ENCODE measurements around the gene NKX2-2. TPM values are rescaled to one million over a fixed set of nuclear protein-coding genes. Genes with fewer than 3 reads are reported as not detected.
A peak's percentile ranks its signal among the peaks of the same experiment; 100 is the strongest.

The NKX2-2 gene
- polyA plus RNA-seq, 4 donors: 0.54 to 3.7 (median 0.88) TPM

DNA sequence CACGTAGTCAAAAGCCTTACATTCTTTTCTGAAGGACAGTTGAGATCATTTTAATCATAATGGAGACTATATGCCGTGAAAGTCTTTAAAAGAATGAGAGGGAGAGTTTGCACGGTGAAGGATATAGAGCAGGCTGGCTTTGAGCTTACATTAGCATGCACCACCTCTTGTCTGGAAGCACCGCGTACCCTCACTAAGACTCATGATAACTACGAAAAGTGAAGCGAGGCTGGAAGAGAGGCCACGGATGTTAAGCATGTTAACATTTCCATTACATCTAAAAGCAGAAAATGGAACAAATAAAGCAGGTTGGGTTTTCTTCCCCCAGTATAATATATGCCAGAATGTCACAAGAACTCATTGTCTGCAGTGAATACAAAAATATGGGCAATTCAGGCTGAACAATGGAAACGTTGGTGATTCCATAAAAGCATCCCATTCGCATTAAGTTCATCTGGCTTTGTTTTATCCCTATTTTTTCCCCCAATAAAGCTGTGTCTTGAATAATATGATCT is 40.6 kb upstream of the NKX2-2 start:
- no peaks in the 10 kb centered on the region for H3K36me3 ChIP-seq (ENCODE audit: control insufficient read depth in 3 of 3, insufficient read depth in 2 of 3, low read depth in 1 of 3, low read length in 3 of 3)
- FAIRE-seq (no peak), DNase-seq (no peak)
- no peak overlapping the region for H3K27ac ChIP-seq (ENCODE audit: low read depth in 1 of 3, low read length in 2 of 3)
- H3K4me1 ChIP-seq (ENCODE audit: control insufficient read depth in 3 of 3, insufficient read depth in 2 of 3, low read depth in 1 of 3, low read length in 2 of 3): no peaks in the 10 kb centered on the region
- WGBS, 3 donors: 74 to 82% (median 79%) methylated on average over 10 of the region's 10 CpGs
- no peaks in the 10 kb centered on the region for H3K9me3 ChIP-seq (ENCODE audit: control insufficient read depth in 2 of 2, insufficient read depth in 1 of 2, low read depth in 1 of 2, low read length in 1 of 2)
- H3K4me3 ChIP-seq (ENCODE audit: low read depth in 1 of 3, low read length in 3 of 3): no peak overlapping the region
- H3K27me3 ChIP-seq (ENCODE audit: control insufficient read depth in 3 of 3, insufficient read depth in 3 of 3, low read length in 3 of 3): no peaks in the 10 kb centered on the region

DNA sequence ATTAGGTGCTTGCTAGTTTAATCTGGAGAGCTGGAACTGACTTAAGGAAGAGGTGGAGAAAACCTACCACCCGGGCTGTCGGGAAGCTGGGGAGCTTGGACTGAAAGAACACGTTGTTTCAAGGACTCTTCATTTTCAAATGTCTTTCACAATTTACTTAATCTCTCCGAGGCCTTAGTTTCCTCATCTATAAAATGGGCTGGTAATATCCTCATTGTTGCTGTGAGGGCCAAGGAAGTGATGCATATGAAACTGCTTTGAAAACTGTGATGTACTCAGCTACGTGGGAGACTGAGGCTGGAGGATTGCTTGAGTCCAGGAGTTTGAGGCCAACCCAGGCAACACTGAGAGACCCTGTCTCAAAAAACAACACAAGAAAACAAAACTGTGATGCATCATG is 36.7 kb upstream of the NKX2-2 start:
- H3K27ac ChIP-seq (ENCODE audit: low read depth in 1 of 3, low read length in 2 of 3): no peak overlapping the region
- no peaks in the 10 kb centered on the region for H3K4me1 ChIP-seq (ENCODE audit: control insufficient read depth in 3 of 3, insufficient read depth in 2 of 3, low read depth in 1 of 3, low read length in 2 of 3)
- no peak for FAIRE-seq
- H3K36me3 ChIP-seq (ENCODE audit: control insufficient read depth in 3 of 3, insufficient read depth in 2 of 3, low read depth in 1 of 3, low read length in 3 of 3): no peaks in the 10 kb centered on the region
- H3K4me3 ChIP-seq (ENCODE audit: low read depth in 1 of 3, low read length in 3 of 3): no peak overlapping the region
- no peaks in the 10 kb centered on the region for H3K9me3 ChIP-seq (ENCODE audit: control insufficient read depth in 2 of 2, insufficient read depth in 1 of 2, low read depth in 1 of 2, low read length in 1 of 2)
- 74 to 81% (median 76%) methylated on average over 5 of the region's 5 CpGs for WGBS, 3 donors
- DNase-seq: no peak
- peaks cover 0 to 4% (median 0%) of the 10 kb centered on the region in 3 donors for H3K27me3 ChIP-seq (ENCODE audit: control insufficient read depth in 3 of 3, insufficient read depth in 3 of 3, low read length in 3 of 3)

DNA sequence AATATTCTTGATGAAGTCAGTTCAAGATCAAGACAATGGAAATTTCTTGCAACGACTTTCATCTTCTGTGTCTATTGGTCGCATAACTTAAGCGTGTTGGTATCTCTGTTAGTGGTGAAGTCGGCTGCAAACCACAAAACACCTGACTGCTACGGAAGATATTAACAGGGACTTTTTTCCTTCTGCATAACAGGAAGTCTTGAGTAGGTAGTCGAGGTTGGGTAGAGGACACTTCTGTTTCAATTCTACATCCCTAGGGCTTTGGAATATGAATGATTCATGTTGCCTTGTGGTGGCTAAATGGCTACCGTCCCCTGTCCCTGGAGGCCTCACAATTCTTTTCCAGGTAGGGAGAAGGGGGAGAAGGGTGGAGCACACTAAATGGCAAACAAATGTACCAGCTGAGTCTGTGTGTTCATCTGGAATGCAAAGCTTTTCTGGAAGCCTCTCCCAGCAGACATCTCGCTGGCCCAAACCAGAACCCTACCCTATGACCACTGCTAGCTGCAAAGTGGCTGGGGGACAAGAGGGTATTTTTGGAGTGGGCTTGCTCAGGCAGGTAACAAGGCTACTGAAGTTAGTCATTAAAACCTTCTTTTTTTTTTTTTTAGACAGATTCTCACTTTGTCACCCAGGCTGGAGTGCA is 34.6 kb upstream of the NKX2-2 start:
- H3K27me3 ChIP-seq (ENCODE audit: control insufficient read depth in 3 of 3, insufficient read depth in 3 of 3, low read length in 3 of 3): peaks cover 0 to 7% (median 0%) of the 10 kb centered on the region in 3 donors
- DNase-seq (no peak), FAIRE-seq (no peak)
- H3K9me3 ChIP-seq (ENCODE audit: control insufficient read depth in 2 of 2, insufficient read depth in 1 of 2, low read depth in 1 of 2, low read length in 1 of 2): no peaks in the 10 kb centered on the region
- H3K4me3 ChIP-seq (ENCODE audit: low read depth in 1 of 3, low read length in 3 of 3): no peak overlapping the region
- no peak overlapping the region for H3K27ac ChIP-seq (ENCODE audit: low read depth in 1 of 3, low read length in 2 of 3)
- H3K36me3 ChIP-seq (ENCODE audit: control insufficient read depth in 3 of 3, insufficient read depth in 2 of 3, low read depth in 1 of 3, low read length in 3 of 3): no peaks in the 10 kb centered on the region
- no peaks in the 10 kb centered on the region for H3K4me1 ChIP-seq (ENCODE audit: control insufficient read depth in 3 of 3, insufficient read depth in 2 of 3, low read depth in 1 of 3, low read length in 2 of 3)
- 60 to 62% (median 62%) methylated on average over 8 of the region's 8 CpGs for WGBS, 3 donors

DNA sequence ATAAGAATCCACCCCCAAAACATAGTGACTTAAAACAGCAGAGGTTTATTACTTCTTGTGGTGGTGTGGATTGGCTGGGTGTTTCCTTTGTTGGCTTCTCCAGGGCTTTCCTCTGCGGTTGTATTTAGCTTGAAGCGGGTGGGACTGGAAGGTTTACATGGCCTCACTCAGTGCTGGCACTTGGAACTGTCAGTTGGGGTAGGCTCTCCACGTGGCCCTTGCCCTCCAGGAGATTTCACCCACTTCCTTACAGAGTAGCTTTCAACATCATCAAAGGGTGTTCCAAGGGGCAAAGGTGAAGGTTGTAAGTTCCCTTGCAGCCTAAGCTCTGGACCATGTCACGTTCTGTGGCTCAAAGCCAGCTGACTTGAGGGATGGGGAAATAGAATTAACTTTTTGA is 32.5 kb upstream of the NKX2-2 start:
- Histone ChIP-seq H3K9me3 (ENCODE audit: control insufficient read depth in 2 of 2, insufficient read depth in 1 of 2, low read depth in 1 of 2, low read length in 1 of 2) (no peaks in the 10 kb centered on the region), H3K27ac (ENCODE audit: low read depth in 1 of 3, low read length in 2 of 3) (no peak overlapping the region), H3K4me3 (ENCODE audit: low read depth in 1 of 3, low read length in 3 of 3) (no peak overlapping the region), H3K4me1 (ENCODE audit: control insufficient read depth in 3 of 3, insufficient read depth in 2 of 3, low read depth in 1 of 3, low read length in 2 of 3) (no peaks in the 10 kb centered on the region), H3K36me3 (ENCODE audit: control insufficient read depth in 3 of 3, insufficient read depth in 2 of 3, low read depth in 1 of 3, low read length in 3 of 3) (no peaks in the 10 kb centered on the region), H3K27me3 (ENCODE audit: control insufficient read depth in 3 of 3, insufficient read depth in 3 of 3, low read length in 3 of 3) (peaks cover 0 to 7% (median 0%) of the 10 kb centered on the region in 3 donors)
- no peak for FAIRE-seq
- WGBS, 3 donors: 8 to 37% (median 25%) methylated on average over 4 of the region's 4 CpGs
- peak in 1 of 2 donors; percentile 8 for DNase-seq

DNA sequence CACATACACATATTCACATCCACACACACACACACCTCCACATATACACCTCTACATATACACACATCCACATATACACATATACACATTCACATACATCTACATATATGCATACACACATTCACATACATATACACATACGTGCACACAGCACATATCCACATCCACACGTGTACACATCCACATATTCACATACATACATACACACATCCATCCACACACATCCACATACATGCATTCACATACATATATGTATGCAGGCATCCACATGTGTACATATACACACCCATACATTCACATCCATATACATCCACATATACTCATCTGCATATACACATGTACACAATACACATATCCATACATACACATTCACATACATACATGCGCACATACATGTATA is 25.6 kb upstream of the NKX2-2 start:
- Histone ChIP-seq H3K9me3 (ENCODE audit: control insufficient read depth in 2 of 2, insufficient read depth in 1 of 2, low read depth in 1 of 2, low read length in 1 of 2) (no peaks in the 10 kb centered on the region), H3K27me3 (ENCODE audit: control insufficient read depth in 3 of 3, insufficient read depth in 3 of 3, low read length in 3 of 3) (peaks cover 0 to 2% (median 2%) of the 10 kb centered on the region in 3 donors), H3K4me1 (ENCODE audit: control insufficient read depth in 3 of 3, insufficient read depth in 2 of 3, low read depth in 1 of 3, low read length in 2 of 3) (no peaks in the 10 kb centered on the region), H3K4me3 (ENCODE audit: low read depth in 1 of 3, low read length in 3 of 3) (no peak overlapping the region), H3K27ac (ENCODE audit: low read depth in 1 of 3, low read length in 2 of 3) (no peak overlapping the region), H3K36me3 (ENCODE audit: control insufficient read depth in 3 of 3, insufficient read depth in 2 of 3, low read depth in 1 of 3, low read length in 3 of 3) (no peaks in the 10 kb centered on the region)
- WGBS, 3 donors: 82 to 90% (median 87%) methylated on average over 3 of the region's 3 CpGs
- FAIRE-seq: no peak
- DNase-seq: no peak

DNA sequence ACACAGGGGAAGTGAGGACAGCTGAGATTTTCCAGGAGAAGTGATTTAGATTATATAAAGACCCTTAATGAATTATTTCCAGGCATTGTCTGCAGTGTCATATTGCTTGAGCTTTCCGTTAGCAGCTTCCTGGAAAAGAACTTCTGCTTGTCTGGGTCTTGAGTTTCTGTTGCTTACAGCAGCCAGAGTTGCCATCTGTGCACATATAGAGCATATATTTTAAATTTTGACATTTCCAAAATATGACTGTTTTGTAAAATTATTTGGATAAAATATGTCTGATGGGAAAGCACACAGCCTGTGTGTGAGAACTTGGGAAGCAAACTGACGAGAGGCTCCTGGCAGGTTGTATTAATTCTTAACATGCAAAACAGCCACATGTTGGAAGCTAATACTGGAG is 21.0 kb upstream of the NKX2-2 start:
- no peak overlapping the region for H3K27ac ChIP-seq (ENCODE audit: low read depth in 1 of 3, low read length in 2 of 3)
- no peaks in the 10 kb centered on the region for H3K36me3 ChIP-seq (ENCODE audit: control insufficient read depth in 3 of 3, insufficient read depth in 2 of 3, low read depth in 1 of 3, low read length in 3 of 3)
- no peaks in the 10 kb centered on the region for H3K9me3 ChIP-seq (ENCODE audit: control insufficient read depth in 2 of 2, insufficient read depth in 1 of 2, low read depth in 1 of 2, low read length in 1 of 2)
- FAIRE-seq (no peak), DNase-seq (no peak)
- peaks cover 0 to 4% (median 2%) of the 10 kb centered on the region in 3 donors for H3K27me3 ChIP-seq (ENCODE audit: control insufficient read depth in 3 of 3, insufficient read depth in 3 of 3, low read length in 3 of 3)
- WGBS, 3 donors: 50 to 66% (median 62%) methylated on average over 2 of the region's 2 CpGs
- H3K4me3 ChIP-seq (ENCODE audit: low read depth in 1 of 3, low read length in 3 of 3): no peak overlapping the region
- no peaks in the 10 kb centered on the region for H3K4me1 ChIP-seq (ENCODE audit: control insufficient read depth in 3 of 3, insufficient read depth in 2 of 3, low read depth in 1 of 3, low read length in 2 of 3)

DNA sequence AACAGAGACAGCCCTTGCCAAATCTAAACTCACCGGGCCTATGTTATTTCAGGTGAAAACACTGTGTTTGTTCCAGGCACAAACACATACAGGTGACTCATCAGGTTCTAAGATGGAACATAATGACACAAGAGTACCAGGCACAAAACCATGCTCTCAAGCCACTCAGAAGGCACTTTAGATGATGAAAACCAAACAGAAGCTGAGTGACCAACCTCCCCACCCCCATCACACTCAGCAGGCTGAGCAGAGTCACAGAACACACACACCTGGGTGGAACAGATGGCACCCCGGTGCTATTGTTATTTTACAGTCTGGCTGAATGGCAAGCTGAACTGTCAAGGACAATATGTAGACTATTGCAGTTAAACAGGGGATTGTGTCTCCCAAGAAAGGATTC is 20.6 kb upstream of the NKX2-2 start:
- Histone ChIP-seq H3K4me3 (ENCODE audit: low read depth in 1 of 3, low read length in 3 of 3) (no peak overlapping the region), H3K27me3 (ENCODE audit: control insufficient read depth in 3 of 3, insufficient read depth in 3 of 3, low read length in 3 of 3) (peaks cover 0 to 4% (median 2%) of the 10 kb centered on the region in 3 donors), H3K27ac (ENCODE audit: low read depth in 1 of 3, low read length in 2 of 3) (no peak overlapping the region), H3K9me3 (ENCODE audit: control insufficient read depth in 2 of 2, insufficient read depth in 1 of 2, low read depth in 1 of 2, low read length in 1 of 2) (no peaks in the 10 kb centered on the region), H3K4me1 (ENCODE audit: control insufficient read depth in 3 of 3, insufficient read depth in 2 of 3, low read depth in 1 of 3, low read length in 2 of 3) (no peaks in the 10 kb centered on the region), H3K36me3 (ENCODE audit: control insufficient read depth in 3 of 3, insufficient read depth in 2 of 3, low read depth in 1 of 3, low read length in 3 of 3) (no peaks in the 10 kb centered on the region)
- FAIRE-seq (no peak), DNase-seq (peak; percentile 20 to 38)
- WGBS, 3 donors: 40 to 68% (median 43%) methylated on average over 2 of the region's 2 CpGs

DNA sequence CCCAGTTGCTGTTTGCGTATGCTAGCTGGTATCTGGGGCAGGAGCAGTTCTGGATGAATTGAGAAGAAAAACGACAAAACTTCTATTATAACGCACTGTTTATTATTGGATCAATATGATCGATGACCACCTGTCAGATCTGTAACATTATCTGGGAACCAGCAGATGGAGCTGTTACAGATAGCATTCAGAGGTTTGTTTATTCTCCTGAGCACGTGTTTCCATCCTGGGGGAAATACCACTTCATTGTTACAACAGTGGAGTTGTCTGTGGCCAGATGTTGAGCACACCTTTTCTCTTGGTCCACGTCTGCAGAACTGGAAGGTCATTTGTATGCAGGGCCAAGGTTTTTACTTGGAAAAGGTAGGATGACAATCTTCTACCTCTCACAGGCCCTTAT is 16.0 kb upstream of the NKX2-2 start:
- no peak for DNase-seq
- no peak overlapping the region for H3K27ac ChIP-seq (ENCODE audit: low read depth in 1 of 3, low read length in 2 of 3)
- H3K4me3 ChIP-seq (ENCODE audit: low read depth in 1 of 3, low read length in 3 of 3): no peak overlapping the region
- H3K27me3 ChIP-seq (ENCODE audit: control insufficient read depth in 3 of 3, insufficient read depth in 3 of 3, low read length in 3 of 3): peaks cover 4 to 11% (median 10%) of the 10 kb centered on the region in 3 donors
- WGBS, 3 donors: 6 to 25% (median 17%) methylated on average over 6 of the region's 6 CpGs
- H3K36me3 ChIP-seq (ENCODE audit: control insufficient read depth in 3 of 3, insufficient read depth in 2 of 3, low read depth in 1 of 3, low read length in 3 of 3): no peaks in the 10 kb centered on the region
- no peaks in the 10 kb centered on the region for H3K9me3 ChIP-seq (ENCODE audit: control insufficient read depth in 2 of 2, insufficient read depth in 1 of 2, low read depth in 1 of 2, low read length in 1 of 2)
- H3K4me1 ChIP-seq (ENCODE audit: control insufficient read depth in 3 of 3, insufficient read depth in 2 of 3, low read depth in 1 of 3, low read length in 2 of 3): no peaks in the 10 kb centered on the region
- no peak for FAIRE-seq

DNA sequence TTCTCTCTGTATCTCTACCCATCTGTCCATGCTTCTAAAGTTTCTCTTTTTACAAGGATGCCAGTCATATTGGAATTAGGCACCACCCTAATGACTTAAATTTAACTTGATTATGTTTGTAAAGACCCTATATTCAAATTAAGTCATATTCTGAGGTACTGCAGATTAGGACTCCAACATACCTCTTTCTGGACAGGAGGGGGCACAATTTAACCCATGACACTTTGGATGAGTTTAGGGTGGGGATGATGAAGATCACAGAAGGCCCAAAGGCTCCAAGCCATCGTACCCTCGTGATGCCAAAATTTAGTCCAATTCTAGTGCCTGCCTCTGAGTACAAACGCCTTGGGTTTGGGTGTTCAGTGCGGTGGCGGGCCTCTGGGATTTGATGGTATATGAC is 15.0 kb upstream of the NKX2-2 start:
- Histone ChIP-seq H3K27me3 (ENCODE audit: control insufficient read depth in 3 of 3, insufficient read depth in 3 of 3, low read length in 3 of 3) (peaks cover 0 to 20% (median 15%) of the 10 kb centered on the region in 3 donors), H3K4me3 (ENCODE audit: low read depth in 1 of 3, low read length in 3 of 3) (no peak overlapping the region), H3K36me3 (ENCODE audit: control insufficient read depth in 3 of 3, insufficient read depth in 2 of 3, low read depth in 1 of 3, low read length in 3 of 3) (no peaks in the 10 kb centered on the region), H3K4me1 (ENCODE audit: control insufficient read depth in 3 of 3, insufficient read depth in 2 of 3, low read depth in 1 of 3, low read length in 2 of 3) (no peaks in the 10 kb centered on the region), H3K27ac (ENCODE audit: low read depth in 1 of 3, low read length in 2 of 3) (no peak overlapping the region), H3K9me3 (ENCODE audit: control insufficient read depth in 2 of 2, insufficient read depth in 1 of 2, low read depth in 1 of 2, low read length in 1 of 2) (no peaks in the 10 kb centered on the region)
- DNase-seq (no peak), FAIRE-seq (no peak)
- 86 to 93% (median 87%) methylated on average over 5 of the region's 5 CpGs for WGBS, 3 donors

Data from small intestine (tissue), 7 donors.